Middle frontal gyrus (tissue), 1 donor: ENCODE measurements around the gene TBX1.

Experiments used
- DNase-seq: peaks from one replicate; pipeline ENCODE4 v3.0.0-alpha.2; 2015; ENCODE audit warnings: low spot score; ENCODE audit errors: extremely low spot score

The TBX1 gene

DNA sequence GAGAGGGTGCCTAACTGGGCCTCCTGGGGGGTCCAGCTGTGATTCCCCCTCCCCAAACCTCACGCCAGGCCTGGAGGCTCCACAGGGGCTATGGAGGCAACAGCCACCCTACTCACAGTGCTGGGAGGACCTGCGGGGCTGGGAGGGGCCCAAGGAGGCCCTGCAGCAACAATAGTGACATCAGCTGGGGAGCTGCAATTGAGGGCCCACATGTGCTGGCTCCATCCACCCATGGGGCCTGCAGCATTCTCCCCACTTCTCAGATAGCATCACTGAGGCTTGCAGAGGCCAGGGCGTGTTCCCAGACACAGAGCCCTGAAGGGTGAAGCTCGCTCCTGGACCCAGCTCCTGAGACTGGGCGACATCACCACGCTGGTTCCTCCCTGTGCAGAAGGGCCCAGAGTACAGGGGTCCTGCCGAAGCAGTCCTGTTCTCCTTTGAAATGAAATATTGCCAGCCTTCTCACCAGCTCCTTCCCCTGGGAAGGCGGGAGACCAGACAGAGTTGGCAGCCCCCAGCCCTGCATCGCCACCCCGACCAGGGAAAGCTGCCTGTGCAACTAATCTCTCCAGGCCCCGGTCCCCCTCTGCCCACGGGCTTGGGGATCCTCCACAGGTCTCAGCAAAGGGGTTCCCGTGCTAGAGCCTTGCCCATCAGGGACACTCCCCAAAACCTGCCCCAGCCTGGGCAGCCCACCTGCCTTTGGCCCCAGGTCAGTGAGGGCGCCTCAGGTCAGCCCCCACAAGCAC is 8.9 kb upstream of the TBX1 start:
- no peak for DNase-seq

DNA sequence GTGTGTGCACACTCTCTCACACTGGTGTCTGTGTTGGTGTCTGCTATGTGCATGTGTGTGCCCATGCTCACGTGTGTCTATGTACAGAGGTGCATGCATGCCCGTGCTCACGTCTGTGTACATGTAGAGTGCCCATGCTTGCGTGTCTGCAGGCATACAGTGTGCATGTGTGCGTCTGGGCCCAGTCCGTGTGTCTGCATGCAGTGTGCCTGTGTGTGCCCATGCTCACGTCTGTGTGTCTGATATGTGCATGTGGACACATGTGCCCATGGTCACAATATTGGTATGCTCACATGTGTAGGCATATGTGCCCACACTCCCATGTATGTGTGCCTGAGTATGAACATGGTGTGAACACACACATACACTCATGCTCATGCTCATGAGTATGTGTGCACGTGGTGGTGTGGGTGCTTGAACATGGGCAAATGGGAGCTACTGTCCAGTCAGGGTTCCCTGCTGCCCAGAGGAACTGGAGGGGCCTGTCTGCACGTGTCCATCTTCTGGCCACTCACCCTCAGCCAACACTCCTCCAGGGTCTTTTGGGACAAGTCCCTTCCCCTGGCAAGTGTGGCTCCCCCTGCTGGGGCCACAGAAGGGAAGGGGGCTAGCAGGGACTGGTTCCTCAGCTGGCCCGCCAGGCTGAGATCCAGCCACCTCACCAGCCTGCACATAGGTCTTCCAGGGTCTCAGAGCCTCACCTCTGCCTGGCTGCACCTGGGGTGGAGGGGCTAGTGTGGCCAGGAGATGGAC is 7.3 kb upstream of the TBX1 start:
- no peak for DNase-seq

DNA sequence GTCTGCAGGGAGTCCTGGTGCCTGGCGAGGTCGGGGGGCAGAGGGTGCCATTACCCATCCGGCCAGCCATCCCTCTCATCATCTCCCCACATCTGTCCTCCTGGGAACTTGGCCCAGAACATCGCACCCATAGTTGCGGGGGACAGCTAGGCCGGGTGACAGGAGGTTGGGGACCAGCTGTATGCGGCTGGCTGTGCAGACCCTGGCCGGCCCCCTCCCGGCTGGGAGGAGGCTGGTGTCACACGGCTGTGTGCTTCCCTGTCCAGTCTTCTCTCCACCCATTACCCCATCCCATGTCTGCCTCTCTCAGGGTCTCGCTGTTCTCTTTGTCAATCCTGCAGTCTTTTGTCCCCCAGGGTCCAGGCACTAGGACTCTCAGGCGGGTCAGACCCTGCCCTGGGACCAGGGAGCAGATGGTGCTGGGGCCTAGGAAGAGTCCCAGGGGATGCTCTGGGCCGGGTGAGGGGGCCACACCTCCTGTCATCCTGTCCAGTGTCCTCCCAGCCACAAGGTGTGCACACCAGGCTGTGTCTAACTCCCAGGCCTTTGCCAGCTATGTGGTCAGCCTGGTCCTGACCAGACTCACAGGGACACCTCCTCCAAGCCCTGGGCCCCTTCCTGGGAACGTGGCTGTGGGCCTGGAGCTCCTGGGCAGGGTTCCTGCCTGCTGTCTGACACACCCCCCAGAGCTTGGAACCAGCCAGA is 6.4 kb upstream of the TBX1 start:
- no peak for DNase-seq

DNA sequence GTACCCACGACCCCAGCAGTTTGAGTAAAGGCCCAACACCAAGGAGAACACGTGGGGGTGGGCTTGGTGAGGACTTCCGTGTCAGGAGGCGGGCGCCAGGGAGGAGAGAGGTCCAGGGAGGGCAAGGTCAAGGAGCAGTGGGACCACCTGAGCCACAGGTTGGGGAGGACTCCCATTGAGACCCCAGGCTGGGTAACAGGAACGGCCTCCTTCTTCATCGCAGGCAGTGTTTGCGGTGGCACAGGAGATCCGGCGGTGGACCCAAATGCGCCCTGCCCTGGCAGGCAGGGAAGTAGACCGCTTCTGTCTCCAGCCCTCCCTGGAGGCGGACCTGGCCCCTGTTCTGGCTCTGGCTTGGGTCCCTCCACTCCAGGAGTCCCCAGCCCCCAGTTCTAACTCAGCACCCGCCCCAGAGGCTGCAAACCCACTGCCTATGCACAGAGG is 5.9 kb upstream of the TBX1 start:
- DNase-seq: no peak

DNA sequence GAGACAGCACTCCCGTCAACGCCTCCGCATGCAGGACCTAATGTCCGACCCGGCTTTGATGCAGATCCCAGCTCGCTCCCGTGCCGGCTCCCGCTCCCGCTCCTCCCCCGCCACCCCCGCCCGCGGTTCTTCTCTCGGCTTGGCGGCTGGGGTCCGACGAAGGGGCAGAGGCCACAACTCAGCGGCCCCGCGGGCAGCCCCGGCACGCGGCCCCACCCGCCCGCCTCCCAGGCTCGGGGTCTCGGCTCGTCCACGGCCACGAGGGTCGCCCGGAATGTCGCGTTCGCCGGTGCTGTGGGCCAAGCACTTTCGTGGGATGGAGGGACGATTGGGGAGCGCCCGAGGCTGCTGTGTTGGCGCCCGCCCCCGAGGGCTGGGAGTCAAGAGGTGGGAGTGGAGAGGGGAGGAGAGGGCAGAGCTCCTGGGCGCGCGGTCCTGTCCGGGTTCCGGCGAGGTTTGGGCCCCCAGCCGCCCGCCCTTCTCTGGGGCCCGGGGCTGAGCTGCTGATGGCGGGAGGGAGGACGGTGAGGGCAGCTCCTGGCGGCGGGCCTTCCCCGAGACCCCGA is 5.3 kb upstream of the TBX1 start:
- DNase-seq: no peak

DNA sequence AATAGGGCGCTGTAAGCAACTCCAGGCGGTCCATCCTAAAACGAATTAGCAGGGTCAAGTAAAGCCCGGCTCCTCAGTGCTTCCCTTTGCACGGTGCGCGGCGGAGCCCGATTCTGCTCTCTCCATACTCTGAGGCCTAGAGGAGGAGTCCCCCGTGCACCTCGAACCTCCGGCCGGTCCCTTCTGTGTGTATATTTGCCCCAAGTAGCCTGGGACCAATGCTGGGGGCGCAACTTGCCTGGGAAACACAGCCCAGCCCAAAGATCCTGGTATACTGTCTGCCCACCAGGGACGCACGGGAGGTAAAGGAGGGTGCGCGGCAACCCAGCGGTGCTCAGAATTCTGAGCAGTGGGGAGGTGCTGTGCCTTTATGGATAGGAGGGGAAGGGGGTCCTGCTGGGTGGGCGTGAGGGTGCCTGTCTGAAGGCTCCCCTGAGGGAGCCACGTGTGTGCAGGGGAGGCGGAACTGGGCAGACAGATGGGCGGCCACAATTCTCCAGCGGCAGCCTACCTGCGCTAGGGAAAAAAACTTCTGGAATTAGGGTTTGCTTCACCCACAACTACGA is 4.8 kb upstream of the TBX1 start:
- no peak for DNase-seq

DNA sequence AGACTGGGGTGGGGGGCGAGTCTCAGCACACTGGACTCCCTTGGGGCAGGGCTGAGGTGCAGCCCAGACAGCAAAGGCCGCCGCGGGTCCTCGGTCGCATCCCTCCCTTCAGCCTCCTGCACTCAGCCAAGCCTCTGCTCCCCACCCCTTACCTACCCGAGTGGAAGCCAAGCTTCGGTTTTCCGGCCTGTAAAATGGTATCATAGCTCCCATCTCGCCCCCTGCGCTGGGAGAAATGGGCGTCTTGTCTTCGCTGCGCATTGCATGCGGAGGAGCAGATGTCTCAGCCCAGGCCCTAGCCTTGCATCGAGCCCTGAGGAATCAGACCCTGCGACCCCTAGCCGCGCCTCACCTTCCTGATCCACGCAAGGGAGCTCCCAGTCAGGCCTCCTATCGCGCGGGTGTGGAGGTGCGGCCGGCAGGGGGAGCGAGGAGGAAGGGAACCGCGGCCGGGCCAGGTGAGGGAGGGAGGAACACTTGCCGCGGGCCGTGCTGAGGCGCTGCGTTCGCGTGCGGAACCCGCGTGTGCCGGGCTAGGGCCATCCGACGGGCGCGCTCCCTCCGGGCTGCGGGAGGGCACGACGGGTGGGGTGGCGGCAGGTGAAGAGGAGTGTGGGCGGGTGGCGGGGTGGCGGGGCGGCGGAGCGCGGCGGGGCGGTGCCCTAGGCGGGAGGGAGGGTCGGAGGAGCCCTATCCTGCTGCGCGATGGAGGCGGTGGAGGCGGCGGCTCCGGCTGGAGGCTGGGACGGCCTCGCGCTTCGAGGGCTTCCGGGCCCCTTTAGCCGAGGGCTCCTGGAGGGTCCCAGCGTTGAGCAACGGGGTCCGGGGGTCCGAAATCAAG is 4.1 kb upstream of the TBX1 start:
- no peak for DNase-seq

DNA sequence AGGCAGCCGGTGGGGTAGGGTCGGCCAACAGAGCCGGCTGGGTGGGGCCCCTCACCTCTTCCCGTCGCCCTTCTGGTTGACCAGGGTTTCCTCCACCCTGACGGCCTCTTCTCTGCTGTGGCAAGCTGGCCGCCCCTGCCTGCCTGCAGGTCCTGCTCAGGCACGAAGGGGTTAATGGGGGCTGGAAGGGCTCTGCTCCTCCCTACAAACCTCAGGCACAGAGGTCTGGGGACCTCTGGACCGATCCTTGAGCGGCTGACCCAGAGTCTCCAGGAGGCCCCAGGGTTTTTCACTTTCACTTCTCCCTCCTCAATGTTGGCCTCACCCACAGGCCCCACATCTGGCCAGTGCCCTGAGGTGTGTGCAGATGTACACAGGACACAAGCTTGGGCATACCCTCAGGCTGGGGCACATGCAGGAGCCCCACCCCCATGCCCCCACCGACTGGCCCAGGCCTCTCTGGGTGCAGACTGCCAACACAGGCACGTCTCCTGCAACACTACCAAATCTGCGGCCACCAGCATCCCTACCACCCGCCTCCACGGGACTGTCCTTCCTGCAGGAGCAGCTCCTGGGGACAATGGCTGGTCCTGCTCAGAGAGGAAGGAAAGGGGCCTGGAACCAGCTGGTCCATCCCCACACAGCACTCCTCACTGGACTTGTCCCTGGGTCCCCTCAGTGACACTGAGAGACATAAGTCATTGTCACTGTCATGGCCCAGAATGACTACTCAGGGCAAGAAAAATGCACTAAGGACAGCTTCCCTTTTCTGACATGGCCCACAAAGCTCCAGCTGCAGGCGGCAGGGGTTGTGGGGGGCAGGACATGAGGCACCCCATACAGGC is 3.2 kb upstream of the TBX1 start:
- DNase-seq: no peak

DNA sequence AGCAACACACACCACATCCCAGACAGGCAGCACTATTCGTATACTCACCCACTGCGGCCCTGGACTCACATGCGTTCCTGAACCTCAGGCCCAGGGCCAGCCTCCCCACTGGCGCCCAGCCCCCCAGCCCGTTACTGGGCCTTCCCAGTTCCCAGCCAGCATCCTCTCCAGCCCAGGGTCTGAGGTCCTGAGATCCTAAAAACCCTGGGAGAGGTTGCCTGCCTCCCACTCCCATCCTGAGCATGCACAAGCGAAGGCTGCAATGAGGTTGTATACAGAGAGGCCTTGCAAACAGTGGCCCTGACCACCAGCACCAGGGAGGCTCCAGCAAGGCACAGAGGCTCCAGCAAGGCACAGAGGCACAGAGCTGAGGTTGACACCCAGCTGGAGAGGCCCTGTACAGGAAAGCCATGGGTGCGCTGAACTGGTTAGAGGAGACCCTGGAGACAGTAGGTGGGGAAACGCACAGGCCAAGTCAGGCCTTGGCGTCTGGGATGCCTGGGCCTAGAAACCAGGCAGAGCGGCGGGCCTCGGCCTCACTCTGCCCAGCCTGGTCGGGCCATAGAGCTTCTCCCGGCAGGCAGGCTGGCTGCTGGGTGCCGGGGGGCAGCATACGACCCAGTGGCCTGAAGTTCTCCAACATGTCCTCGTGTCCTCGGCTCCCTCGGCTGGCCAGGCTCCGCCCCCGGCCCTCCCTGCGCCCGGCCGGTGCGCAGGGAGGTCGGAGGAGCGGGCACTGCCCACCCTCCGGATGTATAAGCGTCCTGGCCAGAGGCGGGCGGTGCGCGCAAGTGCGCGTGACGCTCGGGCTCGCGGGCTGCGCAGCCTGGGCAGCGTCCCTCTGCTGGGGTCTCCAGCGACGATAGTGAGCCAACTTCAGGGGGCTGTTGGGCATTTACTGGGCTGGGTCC is 2.3 kb upstream of the TBX1 start:
- DNase-seq: no peak

DNA sequence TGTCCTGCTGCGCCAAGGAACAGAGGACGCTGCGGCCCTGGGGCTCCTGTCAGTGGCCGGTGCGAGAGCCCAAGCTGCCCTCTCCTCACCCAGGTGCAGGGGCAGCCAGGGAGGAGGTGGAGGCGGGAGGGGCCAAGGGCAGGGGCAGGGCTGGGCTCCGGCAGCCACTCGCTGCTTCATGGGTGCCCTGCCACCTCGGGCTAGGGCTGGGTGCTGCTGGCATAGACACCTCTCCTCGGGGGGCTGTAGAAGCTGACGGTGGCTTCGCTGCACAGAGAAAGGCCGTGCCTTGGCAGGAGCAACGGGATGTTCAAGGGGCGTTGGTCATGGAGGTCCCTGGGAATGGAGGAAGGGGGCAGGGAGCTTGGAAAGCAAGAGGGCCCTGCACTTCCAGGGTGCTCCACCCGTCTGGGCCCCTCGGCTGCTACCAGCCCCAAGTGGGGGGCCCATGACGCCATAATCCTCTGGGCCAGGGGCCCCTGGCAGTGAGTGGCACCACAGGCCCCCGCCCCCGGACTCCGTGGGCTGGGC is 1.6 kb upstream of the TBX1 start:
- DNase-seq: no peak

DNA sequence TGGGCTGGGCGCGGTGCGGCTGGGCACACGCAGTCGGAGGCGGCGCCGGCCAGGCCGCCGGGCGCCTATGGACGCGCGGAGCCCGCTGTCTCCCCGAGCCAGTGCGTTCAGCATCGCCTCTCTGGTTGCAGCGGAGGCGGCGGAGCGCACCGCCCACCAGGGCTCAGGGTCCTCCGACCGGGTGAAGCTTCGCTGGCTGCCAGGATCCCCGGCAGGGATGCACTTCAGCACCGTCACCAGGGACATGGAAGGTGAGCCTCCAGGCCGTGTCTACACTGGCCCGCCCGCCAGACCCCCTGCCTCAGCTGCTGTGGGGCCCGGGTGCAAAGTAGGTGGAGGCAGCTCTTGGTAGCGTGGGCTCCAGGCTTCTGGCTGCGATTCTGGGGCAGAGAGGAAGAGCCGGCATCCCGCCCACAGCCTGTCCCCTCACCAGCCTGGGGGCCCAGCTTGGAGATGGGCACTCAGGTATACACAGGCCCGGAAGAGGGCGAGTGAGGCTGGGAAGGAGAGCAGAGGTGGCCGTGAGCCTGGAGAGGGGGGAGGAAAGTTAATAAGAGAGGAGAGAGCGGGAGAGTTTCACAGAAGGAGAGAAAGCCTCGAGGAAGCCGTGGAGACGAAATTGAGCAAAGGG is 1.0 kb upstream of the TBX1 start:
- no peak for DNase-seq

DNA sequence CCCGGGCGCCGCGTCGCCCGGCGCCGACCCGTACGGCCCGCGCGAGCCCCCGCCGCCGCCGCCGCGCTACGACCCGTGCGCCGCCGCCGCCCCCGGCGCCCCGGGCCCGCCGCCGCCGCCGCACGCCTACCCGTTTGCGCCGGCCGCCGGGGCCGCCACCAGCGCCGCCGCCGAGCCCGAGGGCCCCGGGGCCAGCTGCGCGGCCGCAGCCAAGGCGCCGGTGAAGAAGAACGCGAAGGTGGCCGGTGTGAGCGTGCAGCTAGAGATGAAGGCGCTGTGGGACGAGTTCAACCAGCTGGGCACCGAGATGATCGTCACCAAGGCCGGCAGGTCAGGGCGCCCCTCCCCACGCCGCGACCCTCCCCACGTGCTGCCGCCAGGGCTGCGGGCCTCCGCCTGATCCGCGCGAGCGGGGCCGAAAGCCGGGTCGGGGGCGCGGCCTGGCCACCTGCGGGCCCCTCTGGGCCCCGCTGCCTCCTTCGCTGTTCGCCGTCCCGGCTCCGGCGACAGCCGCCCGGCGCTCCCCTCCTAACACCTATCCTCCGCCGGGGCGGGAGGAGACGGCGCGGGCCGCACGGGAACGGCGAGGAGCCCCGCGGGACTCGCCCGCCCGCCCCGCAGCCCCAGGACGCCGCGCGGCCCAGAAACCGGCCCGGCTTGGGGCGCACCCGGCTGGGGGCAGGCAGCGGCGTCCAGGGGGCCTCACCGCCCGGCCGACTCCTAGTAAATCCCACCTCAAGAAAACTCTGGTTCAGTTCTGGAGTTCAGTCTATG is 560 bp downstream of the TBX1 start:
- DNase-seq: no peak

DNA sequence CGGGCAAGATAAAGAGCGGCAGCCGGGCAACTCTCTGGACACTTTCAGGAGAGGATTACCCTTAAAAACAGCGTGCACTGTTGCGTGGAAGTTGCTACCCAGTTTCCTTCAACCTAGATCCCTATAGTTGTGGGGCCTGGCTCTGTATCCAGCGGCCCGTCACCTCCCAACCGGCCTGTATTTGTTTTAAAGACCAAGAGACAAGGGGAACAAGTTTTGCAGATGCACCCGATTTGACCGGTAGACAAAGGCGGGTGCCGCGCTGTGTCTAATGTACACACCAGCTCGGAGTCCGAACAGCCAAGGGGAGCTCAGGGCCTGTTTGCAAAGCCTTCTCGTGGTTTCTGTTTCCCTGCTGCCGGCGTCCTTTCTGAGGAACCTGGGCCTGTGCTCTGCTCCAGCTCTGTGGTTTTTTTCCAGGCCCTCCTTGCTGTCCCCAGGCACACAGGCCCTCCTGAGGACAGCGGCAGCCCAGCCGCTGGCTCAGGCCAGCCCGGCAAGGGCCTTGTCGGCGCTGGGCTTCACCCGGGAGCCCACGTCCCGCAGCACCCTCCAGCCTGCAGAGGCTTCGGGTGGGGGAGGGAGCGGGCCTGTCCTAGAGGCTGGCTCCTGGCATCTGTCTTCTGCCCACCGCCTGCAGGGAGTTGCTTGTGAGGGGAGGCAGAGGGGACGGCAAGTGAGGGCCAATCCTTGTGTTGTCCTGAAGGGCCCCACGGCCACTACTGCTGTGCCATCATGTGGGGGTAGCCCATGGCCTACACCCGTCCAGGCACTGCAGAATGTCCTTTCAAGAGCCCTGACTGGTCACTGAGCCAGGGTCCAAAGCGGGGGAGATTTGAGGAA is 1.4 kb downstream of the TBX1 start:
- DNase-seq: no peak

DNA sequence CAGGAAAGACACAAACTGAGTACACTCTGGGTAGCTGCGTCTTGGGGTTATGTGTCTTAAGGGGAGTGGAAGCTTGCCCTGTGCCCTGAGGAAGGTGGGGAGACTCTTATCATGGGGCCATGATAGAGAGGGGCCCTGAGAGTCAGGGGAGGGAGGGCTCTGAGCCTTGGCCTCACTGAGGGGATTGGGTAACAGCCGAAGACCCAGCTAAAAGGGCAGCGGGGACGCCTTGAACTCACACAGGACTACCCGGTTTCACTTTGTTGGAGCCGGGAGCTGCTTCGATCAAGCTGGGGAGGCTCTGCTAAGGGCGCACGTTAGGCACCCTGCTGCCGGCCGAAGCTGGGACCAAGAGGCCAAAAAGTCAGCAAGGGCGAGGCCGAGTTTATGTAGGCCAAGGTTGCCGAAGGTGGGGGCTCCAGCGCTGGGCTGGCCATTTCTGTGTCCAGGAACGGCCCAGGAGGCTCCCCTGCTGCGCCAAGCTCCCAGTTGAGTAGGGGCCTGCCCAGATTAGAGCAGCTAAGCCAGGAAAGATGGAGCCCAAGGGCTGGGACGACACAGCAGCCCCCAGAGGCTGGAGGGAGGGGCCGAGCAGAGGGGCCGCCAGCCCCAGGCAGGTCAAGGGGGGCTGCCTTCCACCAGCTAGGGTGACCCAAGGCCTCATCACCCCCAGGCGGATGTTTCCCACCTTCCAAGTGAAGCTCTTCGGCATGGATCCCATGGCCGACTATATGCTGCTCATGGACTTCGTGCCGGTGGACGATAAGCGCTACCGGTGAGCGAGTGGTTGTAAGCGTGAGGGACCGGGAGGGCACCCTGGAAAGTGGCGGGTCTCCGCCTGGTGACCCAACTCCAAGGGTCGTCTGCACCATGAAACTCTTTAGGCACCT is 2.2 kb downstream of the TBX1 start:
- DNase-seq: no peak
